ENCODE results near the gene FGF1.

FGF1 gene

DNA sequence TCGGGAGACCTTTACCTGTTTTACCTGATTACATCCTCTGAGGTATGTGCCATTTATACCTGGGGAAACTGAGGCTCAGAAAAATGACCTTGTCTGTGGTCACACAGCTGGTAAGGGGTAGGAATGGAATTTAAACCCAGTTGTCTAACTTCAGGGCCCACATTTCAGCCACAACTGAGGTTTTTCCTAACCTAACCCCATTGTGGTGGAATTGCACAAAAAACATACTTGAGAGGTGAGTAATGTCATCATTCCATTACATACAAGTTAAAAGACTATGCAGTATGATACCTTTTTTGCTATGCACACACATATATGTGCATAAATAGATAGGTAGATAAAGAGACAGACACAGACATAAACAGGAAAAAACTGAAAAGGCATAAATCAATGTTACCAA, 14.1 kb downstream of the FGF1 start:
- TF ChIP-seq, protein P1, sequence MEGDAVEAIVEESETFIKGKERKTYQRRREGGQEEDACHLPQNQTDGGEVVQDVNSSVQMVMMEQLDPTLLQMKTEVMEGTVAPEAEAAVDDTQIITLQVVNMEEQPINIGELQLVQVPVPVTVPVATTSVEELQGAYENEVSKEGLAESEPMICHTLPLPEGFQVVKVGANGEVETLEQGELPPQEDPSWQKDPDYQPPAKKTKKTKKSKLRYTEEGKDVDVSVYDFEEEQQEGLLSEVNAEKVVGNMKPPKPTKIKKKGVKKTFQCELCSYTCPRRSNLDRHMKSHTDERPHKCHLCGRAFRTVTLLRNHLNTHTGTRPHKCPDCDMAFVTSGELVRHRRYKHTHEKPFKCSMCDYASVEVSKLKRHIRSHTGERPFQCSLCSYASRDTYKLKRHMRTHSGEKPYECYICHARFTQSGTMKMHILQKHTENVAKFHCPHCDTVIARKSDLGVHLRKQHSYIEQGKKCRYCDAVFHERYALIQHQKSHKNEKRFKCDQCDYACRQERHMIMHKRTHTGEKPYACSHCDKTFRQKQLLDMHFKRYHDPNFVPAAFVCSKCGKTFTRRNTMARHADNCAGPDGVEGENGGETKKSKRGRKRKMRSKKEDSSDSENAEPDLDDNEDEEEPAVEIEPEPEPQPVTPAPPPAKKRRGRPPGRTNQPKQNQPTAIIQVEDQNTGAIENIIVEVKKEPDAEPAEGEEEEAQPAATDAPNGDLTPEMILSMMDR (IDR thresholded peaks at IDR 0.05; ENCODE audit: extremely low read depth, insufficient read depth, missing control alignments): no peak
- no peak for DNase-seq (ENCODE audit: low spot score)
- in situ Hi-C loops (cut with MboI; ENCODE audit: low pct_unique_long_range_greater_than_20kb, low sequenced_read_pairs, unreplicated experiment): no loop called here

DNA sequence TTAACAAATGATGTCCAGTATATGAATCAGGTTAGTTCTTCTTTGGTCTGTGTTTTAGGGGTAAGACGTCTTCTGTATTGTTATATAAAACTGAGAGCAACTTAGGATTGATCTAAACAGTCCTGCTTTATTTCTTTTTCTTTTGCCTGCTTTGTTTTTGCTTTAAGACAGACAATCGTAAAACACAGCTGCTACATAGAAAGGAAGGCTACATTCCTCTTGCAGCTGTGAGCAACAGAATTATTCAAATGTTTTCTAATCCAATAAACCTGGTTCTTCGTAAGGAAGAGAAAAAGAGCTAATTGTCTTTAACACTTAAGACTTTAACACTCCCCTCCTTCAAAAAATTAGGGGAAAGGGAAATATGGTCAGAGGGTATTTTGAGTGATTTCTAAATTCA, 14.6 kb downstream of the FGF1 start:
- in situ Hi-C loops (cut with MboI; ENCODE audit: low pct_unique_long_range_greater_than_20kb, low sequenced_read_pairs, unreplicated experiment): no loop called here
- no peak for DNase-seq (ENCODE audit: low spot score)
- TF ChIP-seq, protein P1 (IDR thresholded peaks at IDR 0.05; ENCODE audit: extremely low read depth, insufficient read depth, missing control alignments): no peak

DNA sequence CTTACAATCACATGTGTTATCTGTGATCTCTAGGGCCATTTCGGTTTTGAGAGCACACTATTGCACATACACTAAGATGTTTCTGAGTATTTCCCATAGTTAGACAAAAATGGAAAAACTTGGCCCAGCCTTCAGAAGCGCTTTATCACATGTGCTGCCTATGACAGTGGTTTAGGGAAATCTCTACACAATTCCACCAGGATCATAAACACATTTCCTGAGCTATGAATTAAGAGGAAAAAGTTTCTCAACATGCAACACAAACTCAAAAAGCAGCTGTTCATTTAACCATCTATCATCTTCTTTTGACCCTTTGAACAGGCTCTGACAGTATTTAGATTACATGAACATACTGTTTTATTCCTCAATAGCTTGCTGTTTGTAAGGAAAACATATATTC, 15.1 kb downstream of the FGF1 start:
- DNase-seq (ENCODE audit: low spot score): no peak
- in situ Hi-C loops (cut with MboI; ENCODE audit: low pct_unique_long_range_greater_than_20kb, low sequenced_read_pairs, unreplicated experiment): no loop called here

DNA sequence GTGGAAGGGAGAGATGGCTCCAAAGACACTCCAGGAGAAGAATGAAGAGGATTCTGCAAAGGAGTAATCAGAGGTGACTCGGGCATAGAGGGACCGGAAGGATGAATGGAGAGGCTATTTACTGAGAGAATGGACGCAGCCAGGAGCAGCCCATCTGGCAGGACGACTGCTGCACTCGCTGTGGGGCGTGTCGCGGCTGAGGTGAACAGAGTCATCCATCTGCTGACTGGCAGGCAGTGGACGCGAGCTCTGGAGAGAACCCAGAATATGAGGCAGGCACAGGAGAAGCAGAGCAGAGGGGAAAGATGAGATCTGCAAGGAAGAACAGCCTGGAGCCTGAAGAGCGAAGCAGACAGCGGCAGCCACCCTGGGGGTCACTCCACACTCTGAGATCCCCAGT, 16.4 kb downstream of the FGF1 start:
- in situ Hi-C loops (cut with MboI; ENCODE audit: low pct_unique_long_range_greater_than_20kb, low sequenced_read_pairs, unreplicated experiment): no loop called here
- TF ChIP-seq, protein P1 (IDR thresholded peaks at IDR 0.05; ENCODE audit: extremely low read depth, insufficient read depth, missing control alignments): no peak
- no peak for DNase-seq (ENCODE audit: low spot score)

More for the DNA sequence above, 15.1 kb downstream of the FGF1 start:
- TF ChIP-seq, protein P1 (IDR thresholded peaks at IDR 0.05; ENCODE audit: extremely low read depth, insufficient read depth, missing control alignments): no peak

DNA sequence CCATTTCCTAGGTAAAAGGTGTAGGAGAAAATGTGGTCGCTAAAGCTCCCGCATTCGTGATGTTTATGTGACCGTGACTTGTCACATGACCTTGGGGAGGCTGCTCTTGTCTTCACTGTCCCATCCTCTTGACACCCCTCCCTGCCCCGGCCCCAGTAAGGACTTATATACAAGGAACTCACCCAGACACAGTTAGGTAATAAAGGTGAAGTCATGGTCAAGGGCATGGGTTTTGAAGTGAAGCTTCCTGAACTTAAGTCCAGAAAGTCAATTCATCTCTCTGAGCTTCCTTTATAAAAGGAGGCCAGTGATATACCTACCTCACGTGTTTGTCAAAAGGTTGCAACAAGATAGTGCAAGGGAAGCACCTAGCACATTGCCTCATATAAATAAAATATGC, 17.6 kb downstream of the FGF1 start:
- in situ Hi-C loops (cut with MboI; ENCODE audit: low pct_unique_long_range_greater_than_20kb, low sequenced_read_pairs, unreplicated experiment): no loop called here
- no peak for DNase-seq (ENCODE audit: low spot score)
- TF ChIP-seq, protein P1 (IDR thresholded peaks at IDR 0.05; ENCODE audit: extremely low read depth, insufficient read depth, missing control alignments): no peak

DNA sequence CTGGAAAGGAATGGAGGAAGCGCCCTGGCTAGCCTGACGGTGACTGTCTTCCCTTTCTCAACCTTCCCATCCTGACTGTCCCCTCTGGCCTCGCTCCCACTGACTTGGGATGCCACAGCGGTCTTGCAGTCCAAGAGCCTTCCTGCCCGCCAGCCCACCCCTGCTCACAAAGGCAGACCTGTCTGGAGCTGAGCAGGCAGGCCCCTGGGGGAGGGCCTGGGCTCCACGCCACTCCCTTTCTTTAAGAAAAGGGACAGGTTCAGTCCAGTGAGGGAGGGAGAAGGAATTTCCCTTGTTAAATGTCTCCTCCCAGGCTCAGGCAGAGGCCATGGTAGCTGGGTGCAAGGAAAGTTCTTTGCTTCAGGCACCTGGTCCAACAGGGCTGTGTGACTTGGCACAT, 18.1 kb downstream of the FGF1 start:
- no peak for DNase-seq (ENCODE audit: low spot score)
- in situ Hi-C loops (cut with MboI; ENCODE audit: low pct_unique_long_range_greater_than_20kb, low sequenced_read_pairs, unreplicated experiment): no loop called here
- TF ChIP-seq, protein P1 (IDR thresholded peaks at IDR 0.05; ENCODE audit: extremely low read depth, insufficient read depth, missing control alignments): no peak

DNA sequence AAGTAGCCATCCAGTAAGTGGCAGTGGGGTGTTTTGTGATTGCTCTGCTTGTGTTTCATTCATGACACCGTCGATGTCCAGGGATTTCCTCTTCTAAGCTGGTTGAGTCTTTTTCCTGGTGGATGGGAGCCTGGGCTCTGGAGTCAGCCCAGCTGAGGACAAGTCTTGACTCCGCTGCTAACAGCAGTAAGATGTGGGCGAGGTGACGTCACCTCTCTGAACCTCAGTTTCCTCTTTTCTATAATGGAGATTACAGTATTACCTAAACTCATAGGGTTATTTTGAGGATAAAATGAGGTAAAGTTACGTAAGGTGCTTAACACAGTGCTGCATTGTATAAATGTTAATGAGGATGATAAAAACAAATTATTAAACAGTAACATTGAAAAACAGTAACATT, 21.3 kb downstream of the FGF1 start:
- in situ Hi-C loops (cut with MboI; ENCODE audit: low pct_unique_long_range_greater_than_20kb, low sequenced_read_pairs, unreplicated experiment): no loop called here
- TF ChIP-seq, protein P1 (IDR thresholded peaks at IDR 0.05; ENCODE audit: extremely low read depth, insufficient read depth, missing control alignments): no peak
- no peak for DNase-seq (ENCODE audit: low spot score)
